ENCODE measurements around the gene NUDT10.
"Not testable (repeated sequence)": the region's sequence is repeated elsewhere in the genome, so short reads cannot be mapped to it uniquely, and the experiment has no call there.

Gene NUDT10

DNA sequence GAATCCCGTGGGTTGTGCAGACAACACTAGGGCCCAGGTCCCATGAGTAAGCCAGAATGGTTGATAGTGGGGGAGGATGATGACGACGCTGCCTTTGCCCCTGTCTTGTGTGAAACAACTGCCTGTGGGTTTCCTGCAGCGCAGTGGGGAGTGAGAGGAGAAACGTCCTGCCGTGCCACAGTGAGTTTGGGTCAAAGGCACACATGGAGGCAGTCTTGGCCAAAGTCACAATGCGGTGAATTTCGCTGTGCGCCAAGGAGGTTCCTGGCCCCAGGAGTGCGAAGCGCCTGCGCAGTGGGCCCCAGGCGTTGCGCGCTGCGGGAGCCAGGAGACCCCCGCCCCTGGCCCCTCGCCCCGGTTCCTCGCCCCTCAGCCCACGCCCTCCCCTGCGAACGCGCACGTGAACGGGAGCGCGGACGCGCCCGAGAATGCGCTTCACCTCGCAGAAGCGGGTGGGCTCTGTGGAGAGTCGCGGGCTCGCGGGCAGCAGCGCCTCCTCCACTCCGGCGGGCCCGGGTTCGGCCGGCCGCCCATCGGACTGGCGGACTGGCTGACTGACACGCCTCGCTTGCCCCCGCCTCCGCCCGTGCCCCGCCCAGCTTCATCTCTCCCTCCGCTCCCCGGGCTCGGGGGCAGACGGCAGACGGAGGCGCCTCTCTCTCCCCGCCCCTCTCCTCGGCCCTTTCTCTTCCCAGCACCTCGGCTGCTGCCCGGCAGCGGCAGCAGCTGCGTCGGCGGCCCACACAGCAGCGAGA, at the start of gene NUDT10:
TSS of gene NUDT10 (plus strand) at position 635 of the 755 bp plus-strand sequence. CDS start 144 bp downstream, outside the sequence.
- TF ChIP-seq, protein P1, sequence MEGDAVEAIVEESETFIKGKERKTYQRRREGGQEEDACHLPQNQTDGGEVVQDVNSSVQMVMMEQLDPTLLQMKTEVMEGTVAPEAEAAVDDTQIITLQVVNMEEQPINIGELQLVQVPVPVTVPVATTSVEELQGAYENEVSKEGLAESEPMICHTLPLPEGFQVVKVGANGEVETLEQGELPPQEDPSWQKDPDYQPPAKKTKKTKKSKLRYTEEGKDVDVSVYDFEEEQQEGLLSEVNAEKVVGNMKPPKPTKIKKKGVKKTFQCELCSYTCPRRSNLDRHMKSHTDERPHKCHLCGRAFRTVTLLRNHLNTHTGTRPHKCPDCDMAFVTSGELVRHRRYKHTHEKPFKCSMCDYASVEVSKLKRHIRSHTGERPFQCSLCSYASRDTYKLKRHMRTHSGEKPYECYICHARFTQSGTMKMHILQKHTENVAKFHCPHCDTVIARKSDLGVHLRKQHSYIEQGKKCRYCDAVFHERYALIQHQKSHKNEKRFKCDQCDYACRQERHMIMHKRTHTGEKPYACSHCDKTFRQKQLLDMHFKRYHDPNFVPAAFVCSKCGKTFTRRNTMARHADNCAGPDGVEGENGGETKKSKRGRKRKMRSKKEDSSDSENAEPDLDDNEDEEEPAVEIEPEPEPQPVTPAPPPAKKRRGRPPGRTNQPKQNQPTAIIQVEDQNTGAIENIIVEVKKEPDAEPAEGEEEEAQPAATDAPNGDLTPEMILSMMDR (IDR thresholded peaks at IDR 0.05; ENCODE audit: low read depth, low read length, missing control alignments): no peak
- peak within 1 kb of the TSS; percentile 38 for H3K4me3 ChIP-seq (replicated peaks; ENCODE audit: low read depth, low read length)
- no peak for DNase-seq (ENCODE audit: extremely low read depth, low read depth)

GRCh38 chrX:51292421-51292820, 40.2 kb upstream of the NUDT10 start:
- DNase-seq (ENCODE audit: extremely low read depth, low read depth): no peak
- TF ChIP-seq, protein P1 (IDR thresholded peaks at IDR 0.05; ENCODE audit: low read depth, low read length, missing control alignments): no peak
- H3K4me3 ChIP-seq (replicated peaks; ENCODE audit: low read depth, low read length): no peak overlapping the region

- TF ChIP-seq, protein P1 (IDR thresholded peaks at IDR 0.05; ENCODE audit: low read depth, low read length, missing control alignments): no peak
- DNase-seq (ENCODE audit: extremely low read depth, low read depth): no peak
- no peak overlapping the region for H3K4me3 ChIP-seq (replicated peaks; ENCODE audit: low read depth, low read length)
Measured at GRCh38 chrX:51296138-51296537, 36.5 kb upstream of the NUDT10 start.

DNA sequence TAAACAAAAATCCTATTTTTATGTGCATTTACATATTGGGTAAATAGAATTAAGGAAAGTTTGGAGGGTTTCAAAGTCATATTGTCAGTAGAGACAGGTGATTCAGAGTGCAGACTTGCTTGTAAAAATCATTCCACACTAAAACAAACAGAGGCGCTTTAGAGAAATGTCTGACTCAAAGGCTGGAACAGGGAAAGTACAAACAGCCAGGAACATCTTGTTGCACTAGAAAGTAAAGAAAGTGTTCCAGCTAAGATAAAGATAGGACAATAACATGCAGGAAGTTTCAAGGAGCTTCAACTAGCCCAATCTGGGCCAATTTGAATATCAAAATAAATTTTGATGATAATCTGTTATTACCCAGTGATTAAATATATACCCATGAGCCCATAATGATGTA, 16.4 kb upstream of the NUDT10 start:
- no peak overlapping the region for H3K4me3 ChIP-seq (replicated peaks; ENCODE audit: low read depth, low read length)
- TF ChIP-seq, protein P1 (IDR thresholded peaks at IDR 0.05; ENCODE audit: low read depth, low read length, missing control alignments): no peak
- DNase-seq (ENCODE audit: extremely low read depth, low read depth): no peak

DNA sequence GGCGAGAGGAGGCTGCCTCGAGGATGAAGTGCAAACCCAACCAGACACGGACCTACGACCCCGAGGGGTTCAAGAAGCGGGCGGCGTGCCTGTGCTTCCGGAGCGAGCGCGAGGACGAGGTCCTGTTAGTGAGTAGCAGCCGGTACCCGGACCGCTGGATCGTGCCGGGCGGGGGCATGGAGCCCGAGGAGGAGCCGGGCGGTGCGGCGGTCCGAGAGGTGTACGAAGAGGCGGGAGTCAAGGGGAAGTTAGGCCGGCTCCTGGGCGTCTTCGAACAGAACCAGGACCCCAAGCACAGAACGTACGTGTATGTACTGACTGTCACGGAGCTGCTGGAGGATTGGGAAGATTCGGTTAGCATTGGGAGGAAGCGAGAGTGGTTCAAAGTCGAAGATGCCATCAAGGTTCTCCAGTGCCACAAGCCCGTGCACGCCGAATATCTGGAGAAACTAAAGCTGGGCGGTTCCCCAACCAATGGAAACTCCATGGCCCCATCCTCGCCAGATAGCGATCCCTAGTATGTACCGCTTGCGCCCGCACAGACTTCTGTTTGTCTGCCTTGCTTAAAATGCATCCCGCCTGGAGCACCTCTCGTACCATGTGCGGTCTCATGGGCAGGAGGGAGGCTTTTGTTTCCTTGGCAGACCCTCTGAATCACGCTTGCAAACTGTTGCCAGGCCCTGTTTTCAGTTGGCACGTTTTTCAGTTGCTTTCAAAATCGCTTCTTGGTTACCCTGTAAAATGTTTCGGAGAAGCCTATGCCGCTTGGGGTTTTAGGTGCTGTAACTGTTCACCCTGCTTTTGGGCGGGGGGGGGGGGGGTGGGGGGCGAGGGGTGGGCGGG, 542 bp downstream of the NUDT10 start:
- H3K4me3 ChIP-seq (replicated peaks; ENCODE audit: low read depth, low read length): peak overlapping the region; percentile 38
- not testable (repeated sequence) for DNase-seq (ENCODE audit: extremely low read depth, low read depth)

DNA sequence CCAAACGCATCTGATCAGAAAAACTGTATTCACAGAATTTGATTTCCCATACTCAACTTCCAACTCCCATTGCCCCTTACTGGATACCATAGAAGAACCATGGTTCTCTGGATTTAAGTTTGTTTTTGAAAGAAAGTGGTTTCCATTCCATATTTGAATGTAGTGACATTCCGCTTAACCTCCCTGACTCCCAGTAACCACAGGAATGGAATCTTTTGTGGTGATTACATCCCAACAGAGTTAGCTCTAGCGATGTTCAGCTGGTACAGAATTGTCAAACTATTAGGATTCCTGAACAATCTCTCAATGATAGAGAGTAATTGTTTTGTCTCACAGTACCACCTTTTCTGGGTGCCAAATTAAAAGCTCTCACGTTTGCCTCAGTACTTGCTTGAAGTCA, 1.7 kb downstream of the NUDT10 start:
- no peak overlapping the region for H3K4me3 ChIP-seq (replicated peaks; ENCODE audit: low read depth, low read length)
- no peak for DNase-seq (ENCODE audit: extremely low read depth, low read depth)
- TF ChIP-seq, protein P1 (IDR thresholded peaks at IDR 0.05; ENCODE audit: low read depth, low read length, missing control alignments): no peak

- no peak overlapping the region for H3K4me3 ChIP-seq (replicated peaks; ENCODE audit: low read depth, low read length)
- no peak for DNase-seq (ENCODE audit: extremely low read depth, low read depth)
- TF ChIP-seq, protein P1 (IDR thresholded peaks at IDR 0.05; ENCODE audit: low read depth, low read length, missing control alignments): peak; percentile 40
Measured at GRCh38 chrX:51336584-51336983, 4.0 kb downstream of the NUDT10 start.

Data from HFF-Myc (cell line).